ENCODE measurements around the gene FOXP1.
"Not testable (repeated sequence)": the region's sequence is repeated elsewhere in the genome, so short reads cannot be mapped to it uniquely, and the experiment has no call there.

FOXP1 gene

GRCh38 chr3:71533588-71533987 lies 49.9 kb downstream of the FOXP1 start:
- no peak for DNase-seq (ENCODE audit: low read depth in 4 of 4, low spot score in 1 of 4)

GRCh38 chr3:71532639-71533395 lies 50.7 kb downstream of the FOXP1 start:
- no peak for DNase-seq (ENCODE audit: low read depth in 4 of 4, low spot score in 1 of 4)

DNA sequence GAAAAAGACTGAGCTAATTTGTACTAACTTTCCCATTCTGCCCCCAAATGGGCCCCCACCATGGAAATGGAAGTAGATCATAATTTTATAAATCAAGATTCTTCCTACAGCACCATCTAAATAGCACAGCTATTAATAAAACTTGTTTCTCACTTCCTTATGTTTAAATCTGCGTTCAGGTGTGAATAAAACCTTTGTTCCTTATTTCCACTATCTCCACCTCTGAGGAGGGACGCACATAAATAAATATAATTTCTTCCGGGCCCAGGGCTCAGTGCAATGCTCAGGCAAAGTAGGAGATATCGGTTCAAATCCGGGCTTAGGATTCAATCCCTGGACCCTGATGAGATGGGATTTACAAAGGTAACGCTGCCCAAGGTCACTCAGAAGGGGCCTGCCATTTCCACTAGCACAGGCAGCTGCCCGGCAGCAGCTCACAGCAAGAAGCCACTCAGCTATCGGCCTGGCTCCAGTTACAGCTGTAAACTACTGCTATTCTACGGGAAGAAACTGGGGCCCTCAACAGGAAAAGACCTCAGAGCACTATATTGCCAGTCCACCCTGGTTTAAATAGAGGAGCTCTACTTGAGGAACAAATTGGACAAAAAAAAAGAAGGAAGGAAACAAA lies 52.5 kb downstream of the FOXP1 start:
- no peak for DNase-seq (ENCODE audit: low read depth in 4 of 4, low spot score in 1 of 4)

GRCh38 chr3:71528816-71529215 lies 54.7 kb downstream of the FOXP1 start:
- no peak for DNase-seq (ENCODE audit: low read depth in 4 of 4, low spot score in 1 of 4)

DNA sequence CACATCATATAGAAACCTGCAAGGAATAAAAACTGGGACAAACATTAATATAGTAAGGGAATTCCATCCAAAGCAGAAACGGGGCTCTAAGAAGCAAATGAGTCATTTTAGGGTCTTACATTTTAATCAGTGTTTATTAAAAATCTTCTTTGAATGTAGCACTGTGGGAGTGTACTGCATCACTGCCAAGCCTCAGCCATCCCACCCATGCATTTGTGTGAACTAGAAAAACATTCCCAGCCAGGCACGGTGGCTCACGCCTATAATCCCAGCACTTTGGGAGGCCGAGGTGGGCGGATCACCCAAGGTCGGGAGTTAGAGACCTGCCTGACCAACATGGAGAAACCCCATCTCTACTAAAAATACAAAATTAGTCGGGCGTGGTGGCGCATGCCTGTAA lies 57.1 kb downstream of the FOXP1 start:
- not testable (repeated sequence) for DNase-seq (ENCODE audit: low read depth in 4 of 4, low spot score in 1 of 4)

GRCh38 chr3:71525391-71525790 lies 58.1 kb downstream of the FOXP1 start:
- DNase-seq (ENCODE audit: low read depth in 4 of 4, low spot score in 1 of 4): no peak

DNA sequence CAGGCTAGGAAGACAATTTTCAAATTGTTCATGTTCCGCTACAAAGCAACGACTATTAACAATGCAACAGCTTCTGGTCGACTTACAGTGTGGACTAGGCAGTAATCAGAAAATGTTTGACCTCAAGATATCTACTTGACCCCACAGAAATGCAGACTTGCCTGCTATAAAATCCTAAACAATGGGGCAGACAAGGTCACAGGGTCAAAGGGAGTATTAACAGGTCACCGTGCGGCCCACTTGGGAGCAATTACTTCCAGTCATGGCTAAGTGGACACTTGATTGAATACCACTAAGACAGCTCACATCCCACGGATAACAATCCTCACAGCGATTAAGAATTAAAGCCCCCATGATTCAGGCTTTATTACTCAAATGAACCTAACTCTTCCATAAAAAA lies 58.9 kb downstream of the FOXP1 start:
- DNase-seq (ENCODE audit: low read depth in 4 of 4, low spot score in 1 of 4): no peak

- no peak for DNase-seq (ENCODE audit: low read depth in 4 of 4, low spot score in 1 of 4)
Measured at GRCh38 chr3:71523628-71524027, 59.9 kb downstream of the FOXP1 start.

GRCh38 chr3:71521940-71522876 lies 61.3 kb downstream of the FOXP1 start:
- no peak for DNase-seq (ENCODE audit: low read depth in 4 of 4, low spot score in 1 of 4)

GRCh38 chr3:71521021-71521352 lies 62.5 kb downstream of the FOXP1 start:
- no peak for DNase-seq (ENCODE audit: low read depth in 4 of 4, low spot score in 1 of 4)

DNA sequence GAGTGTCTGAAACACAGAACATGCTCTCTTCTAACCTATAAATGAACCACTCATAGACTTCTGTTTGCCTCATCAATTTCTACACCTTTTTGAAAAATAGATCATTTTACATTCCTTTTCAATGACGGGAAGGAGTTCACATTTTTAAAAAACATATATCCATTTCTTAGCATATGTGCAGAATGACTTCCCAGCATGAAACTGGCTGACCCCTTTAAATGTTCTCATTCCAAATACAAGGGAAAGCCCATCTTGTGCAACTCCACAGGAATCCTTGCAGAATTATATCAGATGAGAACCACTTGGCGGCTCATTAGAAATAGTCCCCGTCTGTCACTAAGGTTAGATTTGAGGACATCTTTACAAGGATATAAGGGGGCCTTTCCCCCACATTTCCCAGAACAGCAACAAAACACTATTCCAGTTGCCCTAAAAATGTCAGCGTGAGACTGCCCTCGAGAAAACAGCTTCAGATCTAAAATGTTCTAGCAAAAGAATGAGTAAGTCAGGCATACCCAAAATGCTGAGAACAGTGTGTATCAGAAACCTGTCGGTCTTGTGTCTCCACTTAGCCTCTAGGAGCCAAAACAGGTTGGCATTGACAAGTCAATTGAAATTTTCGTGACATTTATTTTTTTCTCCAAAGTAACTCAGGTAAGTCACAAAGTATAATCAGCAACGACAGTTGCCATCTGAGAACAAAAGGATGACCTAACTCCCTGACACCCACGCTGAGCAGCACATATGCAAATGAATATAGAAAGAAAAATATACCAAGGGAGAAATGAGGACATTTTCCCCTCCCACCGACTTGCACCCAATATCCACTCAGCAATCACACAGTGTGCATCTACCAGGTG lies 63.1 kb downstream of the FOXP1 start:
- DNase-seq (ENCODE audit: low read depth in 4 of 4, low spot score in 1 of 4): no peak

GRCh38 chr3:71518089-71518488 lies 65.4 kb downstream of the FOXP1 start:
- DNase-seq (ENCODE audit: low read depth in 4 of 4, low spot score in 1 of 4): no peak

DNA sequence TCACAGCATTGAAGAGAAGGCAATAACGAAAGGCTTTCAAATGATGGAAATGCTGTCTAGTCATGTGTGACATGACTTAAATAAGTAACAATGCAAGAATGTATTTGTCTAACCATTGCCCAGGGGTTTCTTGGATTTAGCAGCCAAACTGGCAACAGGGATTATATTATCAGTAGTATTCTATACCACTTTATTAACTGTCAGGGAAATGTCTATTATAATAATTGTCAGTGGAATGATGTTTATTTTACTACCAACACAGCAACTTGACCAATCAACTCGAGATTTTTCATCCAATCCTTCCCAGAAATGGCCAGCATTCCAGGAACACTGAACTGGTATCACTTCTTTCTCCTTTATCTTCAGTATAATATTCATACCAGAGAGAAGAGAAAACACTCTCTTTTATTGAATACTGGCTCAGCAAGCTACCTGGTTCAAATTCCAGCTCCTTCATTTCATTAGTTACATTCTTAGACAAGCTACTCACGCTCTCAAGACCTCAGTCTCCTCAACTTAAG lies 66.2 kb downstream of the FOXP1 start:
- no peak for DNase-seq (ENCODE audit: low read depth in 4 of 4, low spot score in 1 of 4)

DNA sequence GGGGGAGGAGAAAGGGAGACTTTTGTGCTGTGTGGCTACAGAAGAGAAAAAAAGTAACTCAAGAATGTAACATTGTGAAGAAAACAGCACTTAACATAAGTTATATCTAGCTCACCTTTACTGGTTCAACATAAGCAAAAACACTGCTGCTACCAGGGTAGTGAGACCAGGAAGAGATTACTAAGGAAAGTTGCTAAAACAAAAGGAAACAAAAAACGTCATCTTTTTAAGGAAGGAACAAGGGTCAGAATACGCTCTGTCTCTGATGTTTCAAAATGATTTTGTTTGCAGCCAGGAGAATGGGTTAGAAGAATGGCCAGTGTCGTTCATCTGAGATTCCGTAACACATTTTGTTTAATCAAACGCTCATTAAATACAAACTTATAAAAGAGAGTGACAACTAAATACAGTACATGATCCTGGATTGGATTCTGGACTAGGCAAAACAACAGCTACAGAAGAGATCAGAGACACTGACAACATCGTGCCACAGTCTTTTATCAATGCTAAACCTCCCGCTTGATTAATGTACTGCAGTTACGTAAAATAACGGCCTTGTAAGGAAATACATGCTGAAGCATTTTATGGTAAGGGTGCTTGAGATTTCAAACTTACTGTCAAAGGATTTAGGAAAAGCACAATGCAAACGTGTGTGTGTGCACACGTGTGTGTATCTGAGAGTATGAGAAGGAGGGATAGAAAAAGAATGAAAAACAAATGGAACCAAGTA lies 67.7 kb downstream of the FOXP1 start:
- DNase-seq (ENCODE audit: low read depth in 4 of 4, low spot score in 1 of 4): no peak

- DNase-seq (ENCODE audit: low read depth in 4 of 4, low spot score in 1 of 4): no peak
Measured at GRCh38 chr3:71514621-71515020, 68.9 kb downstream of the FOXP1 start.

GRCh38 chr3:71513515-71513914 lies 70.0 kb downstream of the FOXP1 start:
- DNase-seq (ENCODE audit: low read depth in 4 of 4, low spot score in 1 of 4): no peak

DNA sequence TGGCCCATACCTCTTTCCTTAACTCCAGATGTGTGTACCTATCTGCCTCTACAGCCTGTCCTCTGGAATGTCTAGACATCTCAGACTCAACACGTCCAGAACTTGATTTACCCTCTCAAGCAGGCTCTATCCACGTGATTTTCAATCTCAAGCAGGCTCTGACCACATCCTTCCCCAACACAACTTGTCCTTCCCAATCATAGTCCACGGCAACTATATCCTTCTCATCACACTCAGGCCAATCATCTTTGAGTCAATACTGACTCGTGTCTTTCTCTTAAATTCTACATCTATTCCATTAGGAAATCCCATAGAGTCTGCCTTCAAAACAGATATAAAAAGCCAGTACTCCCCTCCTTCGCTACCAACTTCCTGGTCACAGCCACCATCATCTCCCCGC lies 70.4 kb downstream of the FOXP1 start:
- DNase-seq (ENCODE audit: low read depth in 4 of 4, low spot score in 1 of 4): no peak

- no peak for DNase-seq (ENCODE audit: low read depth in 4 of 4, low spot score in 1 of 4)
Measured at GRCh38 chr3:71512544-71512943, 71.0 kb downstream of the FOXP1 start.

DNA sequence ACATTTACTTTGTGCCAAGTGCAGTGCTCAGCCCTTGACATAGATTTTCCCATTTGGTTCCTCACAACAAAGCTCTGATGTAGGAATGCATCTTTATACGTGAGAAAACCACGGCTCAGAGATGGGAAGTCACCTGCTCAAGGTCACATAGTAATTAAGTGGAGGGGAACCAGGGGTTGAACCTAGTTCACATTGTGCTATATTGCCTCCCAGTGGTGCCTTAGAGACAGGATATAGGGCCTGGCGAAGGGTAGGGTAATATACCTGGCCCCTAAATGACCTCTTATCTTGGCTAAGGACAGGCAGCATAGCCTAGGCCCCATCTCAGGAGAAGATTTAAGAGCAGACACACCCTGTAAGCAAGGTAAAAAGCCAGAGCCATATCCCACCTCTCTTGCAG lies 71.5 kb downstream of the FOXP1 start:
- no peak for DNase-seq (ENCODE audit: low read depth in 4 of 4, low spot score in 1 of 4)

DNA sequence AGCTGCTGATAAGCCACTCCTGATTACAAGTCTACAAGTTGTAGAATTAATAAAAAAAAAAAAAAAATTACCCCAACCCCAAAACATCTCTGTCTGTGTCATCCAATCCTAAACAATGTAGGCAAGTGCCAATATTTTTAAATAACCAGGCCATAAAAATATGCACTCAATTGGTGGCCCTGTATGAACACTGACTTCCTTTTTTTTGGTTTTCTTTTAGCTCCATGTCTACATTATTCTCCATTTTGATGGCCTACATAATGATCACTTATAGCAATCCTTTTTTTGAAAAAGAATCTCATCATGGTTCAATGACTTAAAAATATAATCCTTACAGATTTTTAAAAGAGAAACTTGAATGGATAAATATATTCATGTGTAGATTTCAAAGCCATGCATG lies 72.1 kb downstream of the FOXP1 start:
- DNase-seq (ENCODE audit: low read depth in 4 of 4, low spot score in 1 of 4): no peak

All from stimulated activated CD4-positive, alpha-beta T cell treated with anti-CD3 and anti-CD28 coated beads, Interleukin-1b, Interleukin-23, amount 100 ng/mL, for 24 hours (primary cell).